PFSK-1 (cell line): ENCODE data around the gene PAN2.

Experiments
- FOXP2 ChIP-seq: optimal IDR thresholded peaks from 2 replicates; pipeline ENCODE3; 2011; ENCODE audit warnings: borderline replicate concordance, control low read depth, inconsistent platforms; ENCODE audit not compliant: insufficient read depth; ENCODE audit errors: extremely low read length, extremely low read depth
- POLR2AphosphoS5 ChIP-seq: IDR thresholded peaks from 2 replicates; pipeline ENCODE4 v1.6.1; 2012; ENCODE audit warnings: low read depth, mild to moderate bottlenecking, control low read depth, low read length, moderate library complexity
- SIN3A ChIP-seq: IDR thresholded peaks from 2 replicates; pipeline ENCODE4 v1.6.1; 2012; ENCODE audit warnings: mild to moderate bottlenecking, low read length, moderate library complexity, borderline replicate concordance; ENCODE audit not compliant: insufficient read depth
- TAF1 ChIP-seq: IDR thresholded peaks from 2 replicates; pipeline ENCODE4 v1.6.1; 2012; ENCODE audit warnings: low read length, control low read depth, borderline replicate concordance; ENCODE audit not compliant: insufficient read depth
- TF ChIP-seq, protein P1 (sequence below), 2 experiments: IDR thresholded peaks; 2 replicates each; pipeline versions ENCODE4 v1.6.1 to v1.8.0; 2011 to 2012; ENCODE audit warnings: low read depth in 2 of 2, low read length in 2 of 2, control low read depth in 1 of 2, inconsistent platforms in 1 of 2, mild to moderate bottlenecking in 1 of 2, moderate library complexity in 1 of 2; ENCODE audit not compliant: insufficient read depth in 1 of 2

The PAN2 gene

DNA sequence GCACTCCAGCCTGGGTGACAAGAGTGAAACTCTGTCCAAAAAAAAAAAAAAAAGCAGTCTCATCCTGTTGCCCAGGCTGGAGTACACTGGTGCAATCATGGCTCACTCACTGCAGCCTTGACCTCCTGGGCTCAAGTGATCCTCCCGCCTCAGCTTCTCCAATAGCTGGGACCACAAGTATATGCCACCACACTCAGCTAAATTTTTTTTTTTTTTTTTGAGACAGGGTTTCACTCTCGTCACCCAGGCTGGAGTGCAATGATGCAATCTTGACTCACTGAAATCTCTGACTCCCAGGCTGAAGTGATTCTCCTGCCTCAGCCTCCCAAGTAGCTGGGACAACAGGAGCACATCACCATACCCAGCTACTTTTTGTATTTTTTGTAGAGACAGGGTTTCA lies 12.8 kb downstream of the PAN2 start:
- TF ChIP-seq POLR2AphosphoS5 (no peak), TAF1 (no peak), FOXP2 (no peak), SIN3A (no peak)
- TF ChIP-seq, protein P1, sequence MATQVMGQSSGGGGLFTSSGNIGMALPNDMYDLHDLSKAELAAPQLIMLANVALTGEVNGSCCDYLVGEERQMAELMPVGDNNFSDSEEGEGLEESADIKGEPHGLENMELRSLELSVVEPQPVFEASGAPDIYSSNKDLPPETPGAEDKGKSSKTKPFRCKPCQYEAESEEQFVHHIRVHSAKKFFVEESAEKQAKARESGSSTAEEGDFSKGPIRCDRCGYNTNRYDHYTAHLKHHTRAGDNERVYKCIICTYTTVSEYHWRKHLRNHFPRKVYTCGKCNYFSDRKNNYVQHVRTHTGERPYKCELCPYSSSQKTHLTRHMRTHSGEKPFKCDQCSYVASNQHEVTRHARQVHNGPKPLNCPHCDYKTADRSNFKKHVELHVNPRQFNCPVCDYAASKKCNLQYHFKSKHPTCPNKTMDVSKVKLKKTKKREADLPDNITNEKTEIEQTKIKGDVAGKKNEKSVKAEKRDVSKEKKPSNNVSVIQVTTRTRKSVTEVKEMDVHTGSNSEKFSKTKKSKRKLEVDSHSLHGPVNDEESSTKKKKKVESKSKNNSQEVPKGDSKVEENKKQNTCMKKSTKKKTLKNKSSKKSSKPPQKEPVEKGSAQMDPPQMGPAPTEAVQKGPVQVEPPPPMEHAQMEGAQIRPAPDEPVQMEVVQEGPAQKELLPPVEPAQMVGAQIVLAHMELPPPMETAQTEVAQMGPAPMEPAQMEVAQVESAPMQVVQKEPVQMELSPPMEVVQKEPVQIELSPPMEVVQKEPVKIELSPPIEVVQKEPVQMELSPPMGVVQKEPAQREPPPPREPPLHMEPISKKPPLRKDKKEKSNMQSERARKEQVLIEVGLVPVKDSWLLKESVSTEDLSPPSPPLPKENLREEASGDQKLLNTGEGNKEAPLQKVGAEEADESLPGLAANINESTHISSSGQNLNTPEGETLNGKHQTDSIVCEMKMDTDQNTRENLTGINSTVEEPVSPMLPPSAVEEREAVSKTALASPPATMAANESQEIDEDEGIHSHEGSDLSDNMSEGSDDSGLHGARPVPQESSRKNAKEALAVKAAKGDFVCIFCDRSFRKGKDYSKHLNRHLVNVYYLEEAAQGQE (IDR thresholded peaks at IDR 0.05; ENCODE audit: insufficient read depth in 1 of 2, low read depth in 2 of 2, low read length in 2 of 2), result no peak

DNA sequence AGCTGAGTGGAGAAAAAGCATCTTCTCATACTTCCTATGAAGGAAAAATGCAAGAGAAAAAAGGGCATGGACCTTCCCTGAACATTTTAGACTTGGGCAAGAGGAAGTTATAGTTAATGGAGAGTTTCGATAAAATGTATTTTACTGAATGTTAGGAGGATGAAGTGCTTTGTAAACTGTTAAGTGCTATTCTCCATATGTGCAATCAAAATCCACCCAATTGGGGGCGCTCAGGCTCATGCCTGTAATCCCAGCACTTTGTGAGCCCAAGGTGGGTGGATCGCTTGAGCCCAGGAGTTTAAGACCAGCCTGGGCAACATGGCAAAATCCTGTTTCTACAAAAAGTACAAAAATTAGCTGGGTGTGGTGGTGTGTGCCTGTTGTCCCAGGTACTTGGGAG lies 16.1 kb downstream of the PAN2 start:
- TF ChIP-seq FOXP2 (no peak), TAF1 (no peak), SIN3A (no peak), POLR2AphosphoS5 (no peak)
- TF ChIP-seq, protein P1 (IDR thresholded peaks at IDR 0.05; ENCODE audit: insufficient read depth in 1 of 2, low read depth in 2 of 2, low read length in 2 of 2), result no peak

DNA sequence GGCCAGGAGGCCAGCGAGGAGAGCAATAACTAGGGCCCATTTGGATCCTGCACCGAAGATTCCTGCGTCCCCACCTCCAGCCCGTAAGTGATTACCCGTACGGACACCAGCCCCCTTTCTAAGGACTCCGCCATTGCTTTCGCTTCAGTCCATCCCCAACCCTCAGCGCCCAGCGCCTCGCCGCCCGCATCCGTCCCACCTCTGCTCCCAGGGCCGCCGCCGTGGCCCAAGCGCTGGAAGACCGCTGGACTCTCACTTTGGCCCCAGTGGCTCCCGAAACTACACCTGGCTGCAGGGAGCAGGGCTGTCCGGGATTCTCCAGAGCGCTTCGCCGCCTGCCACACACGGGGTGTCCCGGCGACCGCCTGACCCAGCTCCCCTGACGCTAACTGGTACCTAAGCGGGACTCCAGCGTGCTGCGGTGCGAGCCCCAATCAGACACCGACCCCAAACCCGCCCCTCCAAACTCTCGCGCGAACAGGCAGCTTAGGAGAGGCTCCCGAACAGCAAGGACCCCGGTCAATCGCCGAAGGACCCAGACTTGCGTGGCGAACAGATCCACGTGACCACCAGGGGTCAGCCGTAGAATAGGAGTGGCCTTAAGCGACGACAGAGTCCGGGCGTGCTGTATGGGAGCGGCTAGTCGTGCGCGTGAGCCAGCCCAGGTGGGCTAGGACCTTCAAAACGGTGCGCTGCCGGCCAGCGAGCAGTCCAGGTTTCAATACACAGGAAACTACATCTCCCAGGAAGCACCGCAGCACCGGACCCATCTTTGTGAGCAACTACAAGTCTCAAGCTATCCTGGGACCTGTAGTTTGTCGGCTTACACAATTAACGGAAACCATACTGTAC lies 18.0 kb downstream of the PAN2 start, which contains the start of gene CNPY2:
TSS of gene CNPY2 (minus strand) at position 367 of the 852 bp plus-strand sequence. CDS start 771 bp downstream, outside the sequence.
- TF ChIP-seq TAF1, result peak; percentile 58
- no peak for TF ChIP-seq SIN3A
- peak; percentile 76 for TF ChIP-seq POLR2AphosphoS5
- TF ChIP-seq, protein P1 (IDR thresholded peaks at IDR 0.05; ENCODE audit: insufficient read depth in 1 of 2, low read depth in 2 of 2, low read length in 2 of 2), result no peak
- peak; percentile 74 for TF ChIP-seq FOXP2

DNA sequence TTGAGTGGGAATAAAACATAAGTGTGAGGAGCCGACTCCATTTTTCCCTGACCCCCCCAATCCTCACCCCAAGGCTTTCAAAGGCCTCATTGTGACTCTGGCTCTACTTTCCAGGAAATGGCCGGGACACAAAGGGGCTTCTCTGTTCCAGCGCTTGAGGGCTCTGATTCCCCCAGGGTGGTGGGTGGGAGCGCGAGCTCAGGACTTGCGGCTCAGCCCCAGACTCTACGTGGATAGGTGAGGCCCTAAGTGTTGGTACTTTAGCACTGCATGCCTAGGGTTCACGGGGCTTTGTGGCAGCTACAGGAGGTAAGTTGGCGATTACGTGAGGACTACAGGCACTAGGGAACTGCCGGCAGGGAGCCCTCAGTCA lies 18.6 kb downstream of the PAN2 start:
- no peak for TF ChIP-seq TAF1
- TF ChIP-seq, protein P1 (IDR thresholded peaks at IDR 0.05; ENCODE audit: insufficient read depth in 1 of 2, low read depth in 2 of 2, low read length in 2 of 2), result no peak
- TF ChIP-seq POLR2AphosphoS5, result no peak
- TF ChIP-seq SIN3A, result no peak

DNA sequence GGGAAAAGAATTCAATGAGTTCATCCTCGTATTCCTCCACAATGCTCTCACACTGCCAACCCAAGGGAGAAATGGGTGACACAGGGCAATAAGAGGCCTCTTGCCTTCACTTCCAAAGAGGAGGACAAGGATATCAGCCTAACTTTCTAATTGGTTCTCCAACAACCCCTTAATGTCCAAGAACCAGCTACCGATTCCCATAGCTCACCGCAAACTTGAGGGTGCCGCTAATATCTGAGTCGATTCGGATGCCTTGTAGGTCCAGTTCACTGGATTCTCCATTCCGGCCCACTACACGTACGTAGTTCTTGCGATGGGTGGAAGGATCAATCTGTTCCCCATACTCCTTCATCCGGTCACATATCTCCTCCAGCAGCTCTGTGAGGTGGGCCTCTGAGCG lies 22.8 kb downstream of the PAN2 start:
- TF ChIP-seq POLR2AphosphoS5, result peak; percentile 49; the same call in 1 of the 2 replicates
- TF ChIP-seq, protein P1 (IDR thresholded peaks at IDR 0.05; ENCODE audit: insufficient read depth in 1 of 2, low read depth in 2 of 2, low read length in 2 of 2), result no peak
